Cardiac fibroblast (primary cell): ENCODE results near the gene ATXN1.

Experiments
- DNase-seq, 2 donors: peaks; one replicate each; pipeline versions ENCODE4 v3.0.0 to v3.0.0-alpha.2; 2010; ENCODE audit warnings: low read depth in 2 of 2
- H3K4me3 ChIP-seq, 2 donors: replicated peaks in 1 of 2; 1 replicate in 1 of 2; 2 replicates in 1 of 2; pipeline ENCODE4 v1.5.1; 2011; ENCODE audit warnings: low read depth in 2 of 2, low read length in 2 of 2, mild to moderate bottlenecking in 2 of 2, moderate library complexity in 1 of 2
- TF ChIP-seq, protein P1 (sequence below): IDR thresholded peaks from one replicate; pipeline ENCODE4 v1.5.1; 2011; ENCODE audit warnings: low read depth, mild to moderate bottlenecking, low read length, inconsistent platforms

ATXN1 gene

DNA sequence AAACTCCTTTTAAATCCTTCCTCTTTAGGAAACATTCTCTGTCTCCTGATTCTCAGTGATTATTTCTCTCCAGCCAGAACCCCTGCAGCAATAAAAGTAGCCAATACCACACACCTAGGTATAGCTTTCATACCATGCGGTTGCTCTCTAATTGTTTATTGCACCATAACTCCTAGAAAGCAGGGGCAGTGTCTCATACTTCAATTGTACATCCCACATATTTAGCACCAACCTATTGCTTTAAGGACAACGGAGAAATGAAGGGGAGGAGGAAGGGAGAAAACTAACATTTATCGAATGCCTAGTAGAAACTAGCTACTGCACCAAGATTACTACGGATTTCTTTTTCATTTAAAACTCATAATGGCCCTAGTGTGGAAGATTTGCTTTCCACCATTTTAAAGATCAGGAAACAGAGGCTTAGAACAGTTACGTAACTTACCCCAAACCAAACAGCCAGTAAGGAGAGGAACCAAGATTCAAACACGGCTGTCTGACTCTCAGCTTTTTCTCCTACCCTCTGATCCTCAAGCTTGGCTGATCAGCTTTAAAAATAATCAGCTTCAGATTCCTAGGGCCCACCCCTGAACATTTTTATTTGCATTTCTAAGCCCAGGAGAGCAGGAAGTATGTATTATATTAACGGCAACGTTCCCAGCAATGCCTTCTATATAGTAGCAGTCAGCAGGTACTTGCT is 43.4 kb upstream of the ATXN1 start:
- DNase-seq = no peak
- H3K4me3 ChIP-seq = no peak overlapping the region
- TF ChIP-seq, protein P1, sequence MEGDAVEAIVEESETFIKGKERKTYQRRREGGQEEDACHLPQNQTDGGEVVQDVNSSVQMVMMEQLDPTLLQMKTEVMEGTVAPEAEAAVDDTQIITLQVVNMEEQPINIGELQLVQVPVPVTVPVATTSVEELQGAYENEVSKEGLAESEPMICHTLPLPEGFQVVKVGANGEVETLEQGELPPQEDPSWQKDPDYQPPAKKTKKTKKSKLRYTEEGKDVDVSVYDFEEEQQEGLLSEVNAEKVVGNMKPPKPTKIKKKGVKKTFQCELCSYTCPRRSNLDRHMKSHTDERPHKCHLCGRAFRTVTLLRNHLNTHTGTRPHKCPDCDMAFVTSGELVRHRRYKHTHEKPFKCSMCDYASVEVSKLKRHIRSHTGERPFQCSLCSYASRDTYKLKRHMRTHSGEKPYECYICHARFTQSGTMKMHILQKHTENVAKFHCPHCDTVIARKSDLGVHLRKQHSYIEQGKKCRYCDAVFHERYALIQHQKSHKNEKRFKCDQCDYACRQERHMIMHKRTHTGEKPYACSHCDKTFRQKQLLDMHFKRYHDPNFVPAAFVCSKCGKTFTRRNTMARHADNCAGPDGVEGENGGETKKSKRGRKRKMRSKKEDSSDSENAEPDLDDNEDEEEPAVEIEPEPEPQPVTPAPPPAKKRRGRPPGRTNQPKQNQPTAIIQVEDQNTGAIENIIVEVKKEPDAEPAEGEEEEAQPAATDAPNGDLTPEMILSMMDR = no peak

DNA sequence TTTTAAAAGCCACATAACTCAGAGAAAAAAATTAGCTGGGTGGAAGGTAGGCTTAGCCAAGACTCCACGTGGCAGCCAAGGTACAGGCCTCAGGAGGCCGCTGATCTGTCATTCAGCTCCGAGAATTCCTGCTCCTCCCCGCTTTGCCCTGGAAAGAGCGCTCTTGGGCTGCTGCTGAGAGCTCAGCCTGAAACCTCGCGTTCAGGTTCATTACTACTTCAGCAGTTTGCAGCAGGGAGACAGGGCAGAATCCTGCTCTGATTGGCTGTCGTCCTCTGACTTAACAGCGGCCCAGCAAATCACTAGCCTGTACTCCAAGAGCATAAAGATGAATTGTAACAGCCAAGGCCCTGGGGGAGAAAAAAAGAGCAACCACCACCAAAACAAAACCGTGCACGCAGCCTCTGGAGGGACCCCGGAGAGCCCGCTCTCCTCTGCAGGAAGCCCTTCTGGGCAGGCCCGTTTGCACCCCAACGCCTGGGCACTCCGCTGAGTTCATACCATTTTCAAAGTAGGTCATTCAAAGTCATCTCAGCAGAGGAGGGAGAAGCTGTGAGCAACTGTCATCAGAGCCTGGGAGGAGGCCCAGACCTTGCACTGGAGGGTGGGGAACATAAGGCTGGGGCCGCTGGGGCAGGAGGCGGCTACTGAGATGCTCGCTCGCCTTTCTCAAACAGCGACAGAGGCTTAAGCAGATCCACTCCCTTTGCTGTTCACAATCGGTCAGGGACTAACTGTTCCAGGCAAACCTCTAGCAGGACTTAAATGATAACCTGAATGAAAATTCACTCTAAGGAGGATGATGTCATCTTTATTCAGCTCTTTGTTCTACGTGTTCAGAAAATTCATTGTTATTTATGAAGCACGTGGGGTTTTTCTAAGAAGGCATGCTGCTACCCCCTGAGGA is 42.3 kb upstream of the ATXN1 start:
- H3K4me3 ChIP-seq = no peak overlapping the region
- TF ChIP-seq, protein P1 = no peak
- DNase-seq = peak; percentile 65 to 74

DNA sequence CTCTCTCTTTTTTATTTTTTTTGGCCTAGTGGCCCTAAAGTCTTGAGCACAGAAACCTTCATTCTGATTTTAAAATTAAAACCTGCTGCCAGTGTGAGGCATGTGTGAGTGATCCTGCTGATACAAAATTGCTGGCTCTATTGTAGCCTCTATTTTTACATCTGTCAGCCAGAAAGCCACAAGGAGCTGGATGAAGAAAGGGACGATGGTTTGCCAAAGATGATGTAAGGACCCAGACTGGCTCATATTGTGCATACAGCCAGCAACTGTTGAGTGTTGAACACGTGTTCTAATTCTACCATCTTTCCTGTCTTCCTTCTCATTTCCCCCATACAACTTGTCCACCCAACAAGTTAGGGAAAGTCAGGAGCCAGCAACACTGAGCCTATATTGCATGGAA is 40.8 kb upstream of the ATXN1 start:
- TF ChIP-seq, protein P1 = no peak
- no peak overlapping the region for H3K4me3 ChIP-seq
- peak; percentile 69 to 76 for DNase-seq

DNA sequence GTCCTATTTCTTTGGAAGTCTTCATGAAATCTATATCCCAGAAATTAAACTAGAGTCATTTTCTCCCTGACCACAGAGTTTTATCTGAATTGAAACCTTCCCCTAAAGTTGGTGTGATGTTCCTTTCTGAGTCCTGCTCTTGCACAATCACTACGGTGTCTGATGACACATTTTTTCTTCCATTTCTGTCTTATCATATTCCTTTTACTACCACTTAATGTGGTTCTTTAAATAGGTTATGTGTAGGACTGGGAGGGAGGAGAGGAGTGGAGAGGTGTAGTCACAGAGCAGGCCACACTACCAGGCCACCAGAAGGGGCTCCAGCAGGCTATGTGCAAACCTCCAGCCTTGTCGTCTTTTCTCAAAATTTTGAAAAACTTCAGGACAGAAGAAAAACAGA is 39.7 kb upstream of the ATXN1 start:
- DNase-seq = peak; percentile 40 to 50

DNA sequence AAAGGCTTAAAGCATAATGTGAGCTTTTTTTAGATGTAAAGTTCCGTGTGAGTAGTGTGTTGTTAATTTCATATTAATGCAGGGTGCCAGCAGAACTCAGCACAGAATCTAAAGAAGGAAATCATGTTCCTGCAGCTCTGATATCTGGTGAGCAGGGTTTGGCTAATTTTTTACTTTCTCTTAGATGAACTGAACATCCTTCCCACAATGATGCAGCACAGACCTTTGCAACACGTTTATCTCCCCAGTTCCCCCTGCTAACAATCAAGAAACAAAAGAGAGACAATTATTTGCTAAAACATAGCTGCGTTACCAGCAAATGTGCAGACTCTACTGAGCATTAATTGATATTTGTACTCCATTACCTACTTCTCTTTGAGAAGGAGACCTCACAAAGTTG is 39.1 kb upstream of the ATXN1 start:
- DNase-seq = no peak
- no peak overlapping the region for H3K4me3 ChIP-seq
- TF ChIP-seq, protein P1 = no peak

More for the DNA sequence above, 39.7 kb upstream of the ATXN1 start:
- TF ChIP-seq, protein P1 = no peak
- H3K4me3 ChIP-seq = no peak overlapping the region

DNA sequence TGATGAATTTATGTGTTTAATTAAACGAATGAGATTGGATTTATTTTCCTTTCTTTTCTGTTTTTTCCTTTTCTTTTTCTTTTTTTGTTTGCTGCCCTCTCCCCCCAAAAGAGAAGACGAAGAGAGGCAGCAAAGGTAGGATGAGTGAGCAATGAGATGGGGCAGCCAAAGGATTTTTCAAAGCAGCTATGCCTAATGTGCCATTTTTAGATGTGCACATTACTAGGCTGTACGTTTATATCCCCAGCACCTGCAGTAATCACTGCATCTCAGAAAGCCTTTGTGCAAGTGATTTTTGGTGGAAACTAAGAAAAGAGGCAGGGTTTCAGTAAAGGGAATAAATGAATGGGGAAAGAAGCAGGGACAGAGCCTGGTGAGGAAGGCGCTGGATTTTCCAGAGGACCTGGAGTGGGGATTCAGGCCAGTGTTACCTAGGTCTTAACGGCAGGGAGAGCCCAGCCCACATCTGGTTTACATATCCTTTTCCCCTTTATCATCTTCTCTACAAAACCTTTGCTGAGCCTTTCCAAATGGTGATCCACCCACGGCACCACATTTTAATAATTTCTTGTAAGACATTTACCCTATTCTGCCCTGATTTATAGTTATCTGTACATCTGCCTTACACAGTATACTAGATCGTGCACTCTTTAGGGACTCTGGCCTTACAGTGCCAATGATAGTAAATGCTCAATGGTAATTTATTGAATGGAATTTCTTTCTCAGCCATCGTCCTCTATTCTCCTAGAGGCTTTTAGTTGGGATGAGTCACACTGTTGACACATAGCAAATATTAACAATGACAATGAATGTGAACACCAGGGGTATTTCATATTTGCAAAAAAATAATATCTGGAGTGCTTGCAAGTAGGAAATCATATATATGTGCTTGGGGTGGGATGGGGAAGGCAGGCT is 38.3 kb upstream of the ATXN1 start:
- DNase-seq = peak in 1 of 2 donors; percentile 58
- TF ChIP-seq, protein P1 = no peak
- H3K4me3 ChIP-seq = no peak overlapping the region
